ENCODE measurements around the gene PRMT3. TPM values are rescaled to one million over a fixed set of nuclear protein-coding genes. Genes with fewer than 3 reads are reported as not detected.

The PRMT3 gene
- total RNA-seq, 2 donors from 2014 or later, result 7.9 to 11.9 TPM

DNA sequence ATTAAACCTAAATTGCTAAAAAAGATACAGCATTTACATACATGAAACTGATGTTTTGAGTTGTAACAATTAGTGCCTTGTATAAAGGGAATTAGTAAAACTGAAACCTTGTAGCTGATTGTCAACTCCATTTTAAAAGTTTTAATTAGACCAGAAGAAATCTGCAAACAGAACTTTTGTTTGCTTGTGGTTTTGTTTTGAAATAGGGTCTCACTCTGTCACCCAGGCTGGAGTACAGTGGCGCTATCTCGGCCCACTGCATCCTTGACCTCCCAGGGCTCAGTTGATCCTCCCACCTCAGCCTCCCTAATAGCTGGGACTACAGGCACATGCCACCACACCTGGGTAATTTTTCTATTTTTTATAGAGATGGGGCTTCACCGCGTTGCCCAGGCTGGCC is 125.4 kb downstream of the PRMT3 start:
- Histone ChIP-seq H3K27me3 (no peaks in the 10 kb centered on the region), H3K27ac (no peak overlapping the region), H3K9me3 (no peaks in the 10 kb centered on the region), H3K36me3 (peaks cover 3% of the 10 kb centered on the region), H3K4me1 (no peaks in the 10 kb centered on the region), H3K4me3 (no peak overlapping the region)
- TF ChIP-seq, protein P1, sequence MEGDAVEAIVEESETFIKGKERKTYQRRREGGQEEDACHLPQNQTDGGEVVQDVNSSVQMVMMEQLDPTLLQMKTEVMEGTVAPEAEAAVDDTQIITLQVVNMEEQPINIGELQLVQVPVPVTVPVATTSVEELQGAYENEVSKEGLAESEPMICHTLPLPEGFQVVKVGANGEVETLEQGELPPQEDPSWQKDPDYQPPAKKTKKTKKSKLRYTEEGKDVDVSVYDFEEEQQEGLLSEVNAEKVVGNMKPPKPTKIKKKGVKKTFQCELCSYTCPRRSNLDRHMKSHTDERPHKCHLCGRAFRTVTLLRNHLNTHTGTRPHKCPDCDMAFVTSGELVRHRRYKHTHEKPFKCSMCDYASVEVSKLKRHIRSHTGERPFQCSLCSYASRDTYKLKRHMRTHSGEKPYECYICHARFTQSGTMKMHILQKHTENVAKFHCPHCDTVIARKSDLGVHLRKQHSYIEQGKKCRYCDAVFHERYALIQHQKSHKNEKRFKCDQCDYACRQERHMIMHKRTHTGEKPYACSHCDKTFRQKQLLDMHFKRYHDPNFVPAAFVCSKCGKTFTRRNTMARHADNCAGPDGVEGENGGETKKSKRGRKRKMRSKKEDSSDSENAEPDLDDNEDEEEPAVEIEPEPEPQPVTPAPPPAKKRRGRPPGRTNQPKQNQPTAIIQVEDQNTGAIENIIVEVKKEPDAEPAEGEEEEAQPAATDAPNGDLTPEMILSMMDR (IDR thresholded peaks at IDR 0.05), result no peak
- no peak for DNase-seq (ENCODE audit: low spot score)

DNA sequence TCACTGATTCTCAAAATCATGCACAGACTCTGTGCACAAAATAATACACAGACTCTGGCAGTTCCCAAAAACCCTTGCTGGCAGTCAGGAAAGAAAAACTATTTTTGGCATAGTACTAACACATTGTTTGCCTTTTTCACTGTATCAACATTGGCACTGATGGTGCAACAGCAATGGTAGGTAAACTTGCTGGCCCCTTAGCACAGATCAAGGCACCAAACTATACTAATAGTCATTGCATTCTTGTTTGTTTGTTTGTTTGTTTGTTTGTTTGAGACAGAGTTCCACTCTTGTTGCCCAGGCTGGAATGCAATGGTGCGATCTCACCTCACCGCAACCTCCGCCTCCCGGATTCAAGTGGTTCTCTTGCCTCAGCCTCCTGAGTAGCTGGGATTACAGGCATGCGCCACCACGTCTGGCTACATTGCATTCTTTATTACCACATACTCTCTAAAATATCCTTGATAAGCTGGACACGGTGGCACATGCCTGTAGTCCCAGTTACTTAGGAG is 130.9 kb downstream of the PRMT3 start:
- no peak overlapping the region for H3K4me3 ChIP-seq
- no peak overlapping the region for H3K27ac ChIP-seq
- no peaks in the 10 kb centered on the region for H3K36me3 ChIP-seq
- DNase-seq (ENCODE audit: low spot score), result no peak
- no peaks in the 10 kb centered on the region for H3K4me1 ChIP-seq
- TF ChIP-seq, protein P1 (IDR thresholded peaks at IDR 0.05), result no peak
- H3K27me3 ChIP-seq, result no peaks in the 10 kb centered on the region
- no peaks in the 10 kb centered on the region for H3K9me3 ChIP-seq

DNA sequence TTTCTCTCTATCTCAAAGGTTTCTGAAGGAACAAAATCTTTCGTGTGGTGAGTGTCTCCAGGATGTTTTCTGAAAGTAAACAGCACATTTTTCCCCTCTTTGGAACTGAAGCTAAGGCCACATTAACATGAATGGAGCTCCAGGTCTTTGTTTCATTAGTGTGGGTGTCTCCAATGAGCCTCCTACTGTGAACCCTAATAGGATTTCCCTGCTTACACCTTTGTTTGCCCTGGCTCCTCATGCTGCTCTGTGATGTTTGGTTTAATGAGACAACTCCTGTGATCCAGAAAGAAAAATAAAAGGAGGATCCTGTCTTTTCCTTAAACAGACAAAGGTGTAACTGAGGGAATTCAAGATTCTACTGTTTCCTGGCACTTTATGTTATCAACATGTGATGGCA is 135.0 kb downstream of the PRMT3 start:
- Histone ChIP-seq H3K4me1 (no peaks in the 10 kb centered on the region), H3K36me3 (no peaks in the 10 kb centered on the region), H3K27ac (no peak overlapping the region), H3K4me3 (no peak overlapping the region), H3K9me3 (no peaks in the 10 kb centered on the region), H3K27me3 (no peaks in the 10 kb centered on the region)
- no peak for DNase-seq (ENCODE audit: low spot score)
- TF ChIP-seq, protein P1 (IDR thresholded peaks at IDR 0.05), result no peak

DNA sequence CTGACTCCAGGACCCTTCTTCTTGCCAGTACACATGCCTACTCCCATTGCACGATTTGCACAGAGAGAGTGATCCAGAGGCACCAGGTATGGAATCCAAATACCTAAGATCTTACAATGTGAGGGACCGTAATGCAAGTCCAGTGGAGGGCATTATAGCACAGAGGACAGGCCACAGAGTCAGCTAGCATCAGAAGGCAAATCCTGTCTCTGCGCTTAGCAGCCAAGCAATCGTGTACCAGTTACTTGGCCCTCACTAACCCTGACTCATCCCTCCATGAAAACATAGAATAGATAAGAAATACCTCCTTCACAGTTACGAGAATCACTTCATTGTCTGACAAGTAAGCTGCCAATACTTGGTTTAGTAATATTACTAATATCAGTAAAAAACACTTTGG is 142.2 kb downstream of the PRMT3 start:
- TF ChIP-seq, protein P1 (IDR thresholded peaks at IDR 0.05), result no peak
- Histone ChIP-seq H3K27me3 (no peaks in the 10 kb centered on the region), H3K36me3 (no peaks in the 10 kb centered on the region), H3K27ac (no peak overlapping the region), H3K4me3 (no peak overlapping the region), H3K9me3 (no peaks in the 10 kb centered on the region), H3K4me1 (no peaks in the 10 kb centered on the region)
- DNase-seq (ENCODE audit: low spot score), result no peak

DNA sequence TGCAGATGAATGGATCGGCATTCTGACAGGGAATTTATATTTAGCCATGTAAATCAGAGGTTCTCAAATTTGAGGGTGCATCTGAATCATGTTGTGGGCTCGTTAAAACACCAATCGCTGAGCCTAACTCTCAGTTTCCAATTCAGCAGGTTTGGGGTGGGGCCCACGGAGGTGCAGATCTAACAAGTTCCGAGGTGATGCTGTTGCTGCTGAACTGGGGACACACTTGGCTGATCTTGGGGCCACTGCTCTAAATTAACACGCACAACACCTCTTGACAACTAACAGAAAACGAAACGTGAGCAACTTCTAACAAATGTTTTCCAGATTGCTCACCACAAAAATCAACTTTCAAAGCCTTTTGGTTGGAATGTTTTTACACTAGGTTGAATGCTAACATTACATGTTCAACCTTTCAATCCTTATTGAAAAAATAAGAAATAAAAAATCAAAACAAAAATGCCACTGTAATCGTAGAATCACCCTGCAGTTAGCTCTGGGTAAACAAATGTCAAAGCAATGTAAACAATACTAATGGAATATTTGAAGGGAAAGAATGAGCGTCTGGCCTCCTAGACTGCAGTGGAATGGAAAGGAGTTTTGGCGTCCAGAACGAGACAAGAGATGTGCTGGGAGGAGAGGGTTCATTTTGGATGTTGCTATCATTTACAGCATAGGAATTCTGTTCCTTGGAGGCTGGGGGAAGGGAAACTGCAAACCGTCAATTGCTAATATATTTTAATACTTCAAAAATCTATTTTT is 143.6 kb downstream of the PRMT3 start:
- Histone ChIP-seq H3K4me1 (no peaks in the 10 kb centered on the region), H3K27me3 (no peaks in the 10 kb centered on the region), H3K27ac (no peak overlapping the region), H3K9me3 (no peaks in the 10 kb centered on the region), H3K36me3 (no peaks in the 10 kb centered on the region), H3K4me3 (no peak overlapping the region)
- TF ChIP-seq, protein P1 (IDR thresholded peaks at IDR 0.05), result no peak
- DNase-seq (ENCODE audit: low spot score), result no peak
